ENCODE results near the gene OR7G2.

Gene OR7G2

DNA sequence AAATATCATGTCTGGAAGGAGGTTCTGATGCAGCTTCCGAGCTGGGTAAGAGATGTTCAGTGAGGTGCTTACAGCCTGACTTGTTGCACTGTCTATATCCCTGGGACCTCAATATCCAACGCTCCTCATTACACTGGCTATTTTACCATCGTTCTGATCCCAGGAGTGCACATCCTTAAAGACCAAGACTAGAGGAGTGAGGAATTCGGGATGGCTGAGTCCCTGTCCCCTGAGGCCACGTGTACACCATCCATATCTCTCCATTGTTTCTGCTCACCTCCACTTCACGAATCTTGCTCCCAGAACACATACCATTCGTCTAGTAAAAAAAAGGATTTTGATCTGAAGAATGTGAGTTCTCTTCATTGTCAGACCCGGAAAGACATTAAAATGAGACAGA lies at the start of gene OR7G2:
Gene OR7G2, minus strand, starts transcription at position 101 of the 400 bp plus-strand sequence. CDS start 4,232 bp downstream, outside the sequence.
- in situ Hi-C loops (cut with MboI; ENCODE audit: low sequenced_read_pairs): no loop called here

DNA sequence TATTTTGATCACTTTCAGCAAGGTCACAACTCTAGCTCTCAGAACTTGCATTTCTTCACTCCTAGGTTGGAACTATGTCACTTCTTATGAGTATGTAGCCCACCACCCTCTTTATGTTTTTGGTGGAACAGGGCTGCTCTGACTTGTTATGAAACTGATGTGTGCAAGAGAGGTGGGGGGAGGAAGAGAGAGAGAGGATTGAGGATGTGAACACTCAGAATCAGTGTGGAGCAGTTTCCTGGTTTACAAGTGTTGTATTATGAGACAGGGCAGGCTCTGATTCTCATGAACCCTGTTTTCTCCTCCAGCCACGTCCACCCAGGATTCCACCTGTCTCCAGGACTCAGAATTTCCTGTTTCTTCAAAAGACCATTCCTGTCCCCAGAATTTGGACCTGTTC lies 49.0 kb upstream of the OR7G2 start:
- in situ Hi-C loops (cut with MboI; ENCODE audit: low sequenced_read_pairs): no loop called here

DNA sequence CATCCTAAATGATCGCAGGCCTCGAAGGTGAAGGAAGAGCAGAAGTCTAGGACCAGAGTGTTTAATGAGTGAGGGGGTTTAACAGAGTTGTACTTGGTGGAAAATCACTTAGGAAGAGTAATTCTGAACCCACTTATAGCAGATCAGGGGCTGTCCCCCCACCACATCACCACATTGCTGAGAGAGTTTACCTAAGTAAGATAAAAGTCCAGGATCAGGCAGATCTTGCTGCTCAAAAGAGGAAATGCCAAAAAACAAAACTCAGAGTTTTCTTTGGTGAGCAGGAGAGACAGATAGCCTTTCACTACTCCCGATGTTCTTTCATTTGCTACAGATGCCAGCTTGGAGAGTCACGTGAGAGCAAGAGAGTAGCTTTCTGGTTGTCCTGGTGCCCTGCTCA lies 48.3 kb upstream of the OR7G2 start:
- in situ Hi-C loops (cut with MboI; ENCODE audit: low sequenced_read_pairs): no loop called here

DNA sequence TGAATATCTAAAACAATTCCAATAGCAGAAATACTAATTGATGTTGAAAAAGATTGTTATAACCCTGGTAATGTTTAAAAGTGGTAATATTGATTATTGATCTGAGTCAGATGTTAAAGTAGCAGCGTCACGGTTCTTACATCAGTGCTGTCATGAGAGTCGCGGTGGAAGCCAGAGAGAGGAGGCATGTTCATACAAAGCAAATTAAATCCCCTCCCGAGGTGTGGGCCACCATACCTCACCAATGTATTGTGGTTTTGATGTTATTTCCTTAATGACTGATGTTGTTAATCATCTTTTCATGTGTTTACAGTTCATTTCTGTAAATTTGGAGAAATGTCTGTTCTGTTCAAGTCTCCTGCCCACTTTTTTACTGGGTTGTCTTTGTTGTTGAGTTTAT lies 44.1 kb upstream of the OR7G2 start:
- in situ Hi-C loops (cut with MboI; ENCODE audit: low sequenced_read_pairs): no loop called here

DNA sequence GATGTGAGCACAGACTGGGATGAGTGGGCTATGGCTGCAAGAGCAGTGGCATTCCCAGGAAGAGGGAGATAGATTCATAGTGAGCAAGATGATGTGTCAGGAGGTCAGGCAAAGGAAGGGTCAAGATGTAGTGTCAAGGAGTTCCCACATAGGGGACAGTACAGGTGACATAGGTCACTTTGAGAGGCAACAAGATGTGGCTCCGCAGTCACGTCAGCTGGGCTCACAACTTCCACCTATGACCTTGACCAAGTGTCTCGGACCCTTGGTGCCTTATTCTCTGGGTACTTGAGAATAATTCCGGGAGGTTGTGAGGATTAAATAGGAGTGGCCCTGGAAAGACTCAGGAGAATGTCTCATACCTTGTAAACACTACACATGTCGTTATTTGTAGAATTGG lies 43.4 kb upstream of the OR7G2 start:
- in situ Hi-C loops (cut with MboI; ENCODE audit: low sequenced_read_pairs): no loop called here

DNA sequence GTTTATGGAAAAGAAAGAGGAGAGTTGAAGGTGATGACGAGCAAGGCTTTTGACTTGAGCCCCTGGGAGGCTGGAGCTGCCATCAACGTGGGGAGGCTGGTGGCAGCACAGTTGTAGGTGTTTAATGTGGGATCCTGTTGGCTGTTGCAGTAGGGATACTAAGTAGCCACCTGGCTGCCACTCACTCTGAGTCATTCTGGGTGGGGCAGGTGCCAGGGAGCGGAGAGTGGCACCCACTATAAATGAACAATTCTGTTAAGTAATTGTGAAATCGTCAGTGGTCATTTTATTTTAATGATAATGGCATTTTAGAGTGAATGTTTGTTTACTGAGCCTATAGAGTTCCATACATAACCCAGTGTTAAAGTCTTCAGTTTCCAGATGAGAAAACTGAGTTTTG lies 42.7 kb upstream of the OR7G2 start:
- in situ Hi-C loops (cut with MboI; ENCODE audit: low sequenced_read_pairs): no loop called here

DNA sequence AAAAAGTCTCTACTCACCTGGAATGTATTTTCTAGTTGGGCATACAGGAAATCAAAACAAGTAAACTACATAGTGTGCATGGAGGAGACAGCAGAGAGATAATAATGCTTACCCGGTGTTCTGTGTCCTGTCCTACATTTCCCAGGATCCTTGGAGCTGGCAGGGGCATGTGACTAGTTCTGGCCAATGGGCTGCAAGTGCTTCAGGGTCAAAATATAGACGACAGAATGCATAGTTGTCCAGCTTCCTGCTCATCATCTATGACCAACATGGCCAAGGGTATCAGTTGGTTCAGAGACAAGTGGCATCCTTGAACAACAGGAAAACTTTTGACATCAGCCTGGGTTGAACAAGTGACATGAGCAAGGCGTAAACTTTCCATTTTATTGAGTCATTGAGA lies 41.4 kb upstream of the OR7G2 start:
- in situ Hi-C loops (cut with MboI; ENCODE audit: low sequenced_read_pairs): no loop called here

DNA sequence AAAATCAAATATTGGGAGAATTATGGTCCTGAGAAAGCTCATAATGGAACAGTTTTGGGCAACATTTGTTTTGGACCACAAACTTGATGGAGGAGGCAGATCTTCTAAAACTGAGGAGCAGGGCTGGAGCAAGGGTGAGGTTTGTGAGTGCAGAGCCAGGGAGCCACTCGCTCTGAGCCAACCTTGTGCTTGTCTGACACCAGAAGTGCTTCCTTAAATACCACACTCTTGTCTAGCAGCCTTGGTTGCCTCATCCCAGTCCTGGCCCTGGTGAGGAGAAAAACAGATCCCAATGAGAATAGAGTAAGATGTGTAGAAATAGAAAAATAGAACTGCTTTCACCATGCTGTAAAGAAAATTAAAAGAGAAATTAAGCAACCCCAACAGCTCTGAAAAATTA lies 39.6 kb upstream of the OR7G2 start:
- in situ Hi-C loops (cut with MboI; ENCODE audit: low sequenced_read_pairs): no loop called here

DNA sequence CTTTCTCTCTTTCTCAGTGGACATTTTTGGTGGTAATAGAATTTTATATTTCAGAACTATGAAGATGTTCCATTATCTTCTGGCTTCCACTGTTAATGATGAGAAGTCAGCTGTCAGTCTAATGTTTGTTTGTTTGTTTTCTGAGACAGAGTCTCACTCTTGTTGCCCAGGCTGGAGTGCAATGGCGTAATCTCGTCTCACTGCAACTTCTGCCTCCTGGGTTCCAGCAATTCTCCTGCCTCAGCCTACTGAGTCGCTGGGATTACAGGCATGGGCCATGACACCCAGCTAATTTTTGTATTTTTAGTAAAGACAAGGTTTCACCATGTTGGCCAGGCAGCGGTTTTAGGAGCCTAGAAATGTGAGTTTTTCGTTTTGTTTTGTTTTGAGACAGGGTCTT lies 37.6 kb upstream of the OR7G2 start:
- in situ Hi-C loops (cut with MboI; ENCODE audit: low sequenced_read_pairs): no loop called here

DNA sequence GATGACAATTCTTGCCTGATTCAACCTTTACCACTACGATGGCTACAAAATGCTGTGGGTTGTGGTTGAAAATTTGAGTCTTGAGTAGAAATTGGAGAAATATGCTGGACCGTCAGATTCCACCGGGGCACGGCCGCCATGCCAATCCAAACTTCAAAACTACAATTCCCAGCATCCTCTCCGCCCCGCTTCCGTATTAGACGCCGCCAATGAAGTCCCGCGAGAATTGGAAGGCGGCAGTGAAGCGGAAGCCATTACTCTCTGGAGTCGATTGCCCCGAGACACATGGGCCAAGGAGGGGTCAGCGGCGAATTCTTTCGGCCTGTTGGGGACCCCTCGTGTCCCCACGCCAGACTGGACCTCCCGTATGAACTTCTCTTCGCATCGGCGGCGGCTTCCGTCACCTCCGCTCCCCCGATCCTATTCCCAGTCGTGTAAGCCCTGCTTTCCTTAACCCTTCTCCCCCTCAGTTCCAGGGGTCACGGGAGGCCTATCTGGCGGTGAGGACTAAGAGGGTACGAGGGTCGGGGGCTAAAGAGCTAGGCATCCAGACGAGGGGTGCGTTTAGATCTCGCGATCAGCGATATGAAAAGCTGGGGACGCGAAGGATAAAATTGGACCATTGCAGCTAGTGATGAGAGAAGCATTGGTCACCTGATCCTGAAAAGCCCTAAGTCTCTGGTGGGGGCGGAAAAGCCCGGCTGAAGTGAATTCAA lies 33.0 kb upstream of the OR7G2 start, which contains the start of gene ZNF317:
Gene ZNF317, plus strand, starts transcription at position 239 of the 716 bp plus-strand sequence. CDS start 15,620 bp downstream, outside the sequence.
- in situ Hi-C loops (cut with MboI; ENCODE audit: low sequenced_read_pairs): no loop called here

DNA sequence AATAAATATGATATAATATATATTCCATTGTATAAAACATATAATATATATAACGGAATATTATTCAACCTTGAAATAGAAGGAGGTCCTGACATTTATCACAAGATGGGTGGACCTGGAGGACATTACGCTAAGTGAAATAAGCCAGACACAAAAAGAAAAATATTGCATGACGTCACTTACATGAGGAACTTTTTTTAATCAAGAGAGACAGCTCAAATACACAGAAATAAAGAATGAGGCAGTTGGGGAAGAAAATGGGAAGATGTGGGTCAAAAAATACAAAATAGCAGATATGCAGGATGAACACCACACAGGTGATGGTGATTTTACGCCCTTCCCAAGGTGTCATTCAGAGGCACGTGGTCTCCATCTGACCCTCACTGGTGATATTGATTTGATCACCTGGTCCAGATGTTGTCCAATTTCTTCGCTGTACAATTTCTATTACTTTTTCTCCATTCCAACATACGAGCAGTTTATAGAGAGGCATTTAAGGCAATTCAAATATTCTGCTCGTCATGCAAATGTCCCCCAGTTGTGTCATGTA lies 32.4 kb upstream of the OR7G2 start:
- in situ Hi-C loops (cut with MboI; ENCODE audit: low sequenced_read_pairs): loop anchor here (10.0 kb wide), 1 partner anchor 655 kb away; no protein-coding TSS in a partner anchor

DNA sequence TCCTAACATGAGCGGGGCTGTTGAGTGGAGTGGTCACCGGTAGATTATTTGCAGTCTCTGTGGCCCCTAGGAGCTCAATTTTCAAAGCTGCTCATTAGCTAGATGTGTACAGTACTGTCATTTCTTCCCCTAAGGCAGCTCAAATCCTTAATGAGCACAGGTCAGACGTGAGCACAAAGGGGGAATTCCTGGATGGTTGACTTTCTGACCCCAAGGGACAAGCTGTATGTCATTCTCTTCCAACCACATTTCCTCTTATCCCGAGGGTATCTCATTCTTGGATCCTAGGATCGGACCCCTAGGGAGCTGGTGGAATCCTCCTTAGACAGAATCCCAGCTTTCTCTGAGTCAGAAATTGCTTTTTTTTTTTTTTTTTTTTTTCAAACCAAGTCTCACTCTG lies 25.1 kb upstream of the OR7G2 start:
- in situ Hi-C loops (cut with MboI; ENCODE audit: low sequenced_read_pairs): loop anchor here (10.0 kb wide), 1 partner anchor 662 kb away; no protein-coding TSS in a partner anchor

DNA sequence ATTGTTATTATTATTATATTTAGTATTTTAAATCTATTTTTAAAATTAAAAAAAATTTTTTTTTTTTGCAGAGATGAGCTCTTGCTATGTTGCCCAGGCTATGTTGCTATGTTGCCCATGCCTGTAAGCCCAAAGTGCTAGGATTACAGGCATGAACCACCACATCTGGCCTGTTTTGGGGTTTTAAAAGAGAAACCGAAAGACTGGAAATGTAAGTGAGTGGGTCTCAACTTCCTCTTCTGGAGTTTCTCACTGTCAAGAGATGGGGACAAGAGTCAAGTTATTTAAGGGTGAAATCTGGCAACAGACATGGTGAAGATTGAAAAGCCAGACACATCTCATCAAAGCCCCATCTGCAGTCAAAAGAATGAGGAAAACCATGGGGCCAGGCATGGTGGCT lies 23.7 kb upstream of the OR7G2 start:
- in situ Hi-C loops (cut with MboI; ENCODE audit: low sequenced_read_pairs): loop anchor here (10.0 kb wide), 1 partner anchor 664 kb away; no protein-coding TSS in a partner anchor

DNA sequence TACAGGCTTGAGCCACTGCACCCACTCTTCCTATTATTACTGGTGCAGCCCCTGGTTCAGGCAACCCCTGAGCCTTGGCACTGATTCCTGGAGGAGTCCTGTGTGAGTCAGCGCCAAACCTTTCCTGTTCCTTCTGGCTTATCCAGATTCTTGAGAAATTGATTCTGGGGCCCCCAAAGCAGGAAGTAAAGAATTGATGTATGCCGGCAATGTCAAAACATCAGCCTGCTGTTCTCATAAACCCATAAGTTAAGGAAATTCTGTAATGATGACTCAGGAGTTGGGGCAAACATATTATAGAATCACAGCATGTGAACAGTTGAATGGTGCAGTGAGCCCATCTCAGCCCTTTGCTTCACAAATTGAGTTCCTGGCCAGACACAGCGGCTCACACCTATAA lies 20.9 kb upstream of the OR7G2 start:
- in situ Hi-C loops (cut with MboI; ENCODE audit: low sequenced_read_pairs): no loop called here

DNA sequence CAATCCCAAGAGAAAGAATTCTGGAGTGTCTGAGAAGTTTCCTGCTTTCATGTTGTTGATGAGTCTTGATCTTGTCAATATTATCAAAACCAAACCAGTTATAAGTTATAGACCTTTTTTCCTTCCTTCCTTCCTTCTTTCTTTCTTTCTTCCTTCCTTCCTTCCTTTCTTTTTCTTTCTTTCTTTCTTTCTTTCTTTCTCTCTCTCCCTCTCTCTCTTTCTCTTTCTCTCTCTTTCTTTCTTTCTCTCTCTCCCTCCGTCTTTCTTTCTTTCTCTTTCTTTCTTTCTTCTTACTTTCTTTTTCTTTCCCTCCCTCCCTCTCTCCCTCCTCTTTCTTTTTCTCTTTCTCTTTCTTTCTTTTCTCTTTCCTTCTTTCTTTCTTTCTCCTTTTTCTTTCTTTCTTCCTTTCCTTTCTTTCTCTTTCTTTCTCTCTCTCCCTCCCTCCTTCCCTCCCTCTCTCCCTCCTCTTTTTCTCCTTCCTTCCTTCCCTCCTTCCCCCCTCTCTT lies 19.7 kb upstream of the OR7G2 start, which contains the start of gene OR7G3:
Gene OR7G3, minus strand, starts transcription at position 51 of the 506 bp plus-strand sequence. Its CDS starts 0 bp downstream, at position 51.
- in situ Hi-C loops (cut with MboI; ENCODE audit: low sequenced_read_pairs): no loop called here

DNA sequence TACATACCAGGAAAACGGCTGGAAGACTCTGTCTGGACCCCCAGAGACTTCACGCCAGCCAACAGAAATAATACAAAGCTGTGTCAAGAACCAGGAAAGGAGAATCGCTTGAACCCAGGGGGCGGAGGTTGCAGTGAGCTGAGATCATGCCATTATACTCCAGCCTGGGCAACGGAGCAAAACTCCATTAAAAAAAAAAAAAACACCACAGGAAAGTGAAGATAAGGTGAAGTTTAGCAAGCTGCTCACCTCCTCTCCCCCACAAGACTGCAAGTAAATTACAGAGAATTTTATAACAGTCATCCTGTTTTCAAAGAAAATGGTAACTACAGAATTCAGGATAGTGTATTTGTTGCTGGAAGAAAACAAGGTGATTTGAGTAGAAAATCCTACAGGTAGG lies 9.3 kb upstream of the OR7G2 start:
- in situ Hi-C loops (cut with MboI; ENCODE audit: low sequenced_read_pairs): no loop called here

DNA sequence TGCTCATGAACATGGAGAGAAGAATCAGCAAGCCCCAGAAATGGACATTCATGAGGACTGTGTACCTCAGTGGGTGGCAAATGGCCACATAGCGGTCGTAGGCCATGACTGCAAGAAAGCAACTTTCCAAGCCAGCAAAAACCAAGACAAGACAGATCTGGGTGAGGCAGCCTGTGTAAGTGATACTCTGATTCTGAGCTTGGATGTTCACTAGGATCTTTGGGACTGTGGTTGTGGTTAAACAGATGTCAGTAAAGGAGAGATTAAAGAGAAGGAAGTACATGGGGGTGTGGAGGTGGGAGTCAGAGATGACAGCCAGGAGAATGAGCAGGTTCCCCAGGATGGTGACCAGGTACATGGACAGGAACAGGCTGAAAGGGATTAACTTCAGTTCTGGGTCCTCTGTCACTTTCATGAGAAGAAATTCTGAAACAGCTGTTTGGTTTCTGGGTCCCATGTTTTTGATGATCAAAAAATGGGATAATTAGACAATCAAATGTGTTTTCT lies 8.1 kb upstream of the OR7G2 start, which contains the start of gene OR7G1:
Gene OR7G1, minus strand, starts transcription at position 457 of the 507 bp plus-strand sequence. Its CDS starts 0 bp downstream, at position 457.
- in situ Hi-C loops (cut with MboI; ENCODE audit: low sequenced_read_pairs): no loop called here

DNA sequence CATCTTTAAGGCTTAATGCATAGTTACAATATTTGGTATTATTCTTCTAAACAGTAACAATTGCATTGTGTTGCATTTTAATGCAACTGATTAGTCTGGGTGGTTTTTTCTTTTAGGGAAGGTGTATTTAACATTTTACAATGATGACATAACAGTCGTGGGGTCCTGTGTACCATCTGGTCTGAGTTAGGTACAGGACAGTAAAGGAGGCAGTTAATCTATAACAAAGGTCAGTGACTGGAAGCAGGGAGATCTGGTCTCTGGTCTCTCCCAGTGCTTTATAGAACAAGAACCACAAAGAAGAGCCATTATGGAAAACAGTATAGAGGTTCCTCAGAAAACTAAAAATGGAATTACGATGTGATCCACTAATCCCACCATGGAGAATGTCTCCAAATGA lies 2.7 kb upstream of the OR7G2 start:
- in situ Hi-C loops (cut with MboI; ENCODE audit: low sequenced_read_pairs): no loop called here

DNA sequence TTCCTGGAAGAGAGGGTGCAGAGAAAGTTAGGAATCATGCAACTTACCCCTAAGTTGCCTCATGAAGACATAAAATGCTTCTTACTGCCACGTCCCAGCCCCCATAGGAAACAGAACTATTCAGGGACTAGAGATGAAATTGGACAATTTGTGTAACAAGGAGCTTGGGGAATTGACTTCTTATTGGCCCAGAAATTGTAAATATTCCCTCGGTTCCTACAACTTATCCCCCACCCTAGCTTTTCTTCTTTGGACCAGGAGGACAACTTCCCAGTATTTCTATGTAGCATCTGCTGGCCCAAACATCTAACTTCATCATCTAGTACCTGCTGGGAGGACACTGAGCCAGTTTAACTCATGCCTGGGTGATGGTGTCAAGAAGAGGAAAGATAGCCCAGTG lies 20.5 kb downstream of the OR7G2 start, which contains the start of gene OR1M1:
Gene OR1M1, plus strand, starts transcription at position 301 of the 400 bp plus-strand sequence. CDS start 6,184 bp downstream, outside the sequence.
- in situ Hi-C loops (cut with MboI; ENCODE audit: low sequenced_read_pairs): no loop called here

DNA sequence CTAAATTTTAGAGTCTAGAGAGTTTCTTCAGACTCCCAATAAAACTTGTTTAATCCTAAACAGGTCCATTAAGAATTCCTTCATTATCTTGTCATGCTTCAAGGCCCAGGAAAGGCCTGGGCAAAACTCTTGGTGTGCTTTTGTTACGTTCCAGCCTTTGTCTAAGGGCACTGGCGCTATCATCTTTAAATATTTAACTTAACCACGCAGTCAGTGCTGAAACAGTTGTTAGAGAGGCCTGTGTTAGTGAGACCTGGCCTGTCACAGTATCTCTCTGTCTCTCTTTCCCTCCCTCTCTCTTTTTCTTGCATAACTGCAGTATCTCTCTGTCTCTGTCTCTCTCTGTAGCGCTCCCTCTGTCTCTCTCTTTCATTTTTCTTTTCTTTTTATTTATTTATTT lies 28.6 kb downstream of the OR7G2 start:
- in situ Hi-C loops (cut with MboI; ENCODE audit: low sequenced_read_pairs): no loop called here

DNA sequence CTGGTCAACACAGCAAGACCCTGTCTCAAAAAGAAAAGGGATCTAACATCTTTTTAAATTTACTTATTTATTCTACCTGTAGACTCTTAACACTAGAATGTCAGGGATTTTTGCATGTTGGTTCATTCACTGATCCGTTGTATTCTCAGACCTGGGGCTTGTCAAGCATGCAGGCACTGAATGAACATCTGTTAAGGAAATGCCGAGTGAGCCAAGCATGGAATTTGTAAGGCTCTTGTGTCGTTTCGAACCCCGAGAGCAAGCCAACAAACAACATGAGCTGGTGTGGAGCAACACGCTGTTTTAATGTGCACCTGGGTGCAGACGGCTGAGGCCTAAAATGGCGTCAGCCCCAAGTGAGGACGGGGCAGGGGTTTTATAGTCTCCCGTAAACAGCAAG lies 30.4 kb downstream of the OR7G2 start:
- in situ Hi-C loops (cut with MboI; ENCODE audit: low sequenced_read_pairs): no loop called here

Data from HL-60/S4 (cell line).